ENCODE measurements around the gene PPA2.

Gene PPA2

DNA sequence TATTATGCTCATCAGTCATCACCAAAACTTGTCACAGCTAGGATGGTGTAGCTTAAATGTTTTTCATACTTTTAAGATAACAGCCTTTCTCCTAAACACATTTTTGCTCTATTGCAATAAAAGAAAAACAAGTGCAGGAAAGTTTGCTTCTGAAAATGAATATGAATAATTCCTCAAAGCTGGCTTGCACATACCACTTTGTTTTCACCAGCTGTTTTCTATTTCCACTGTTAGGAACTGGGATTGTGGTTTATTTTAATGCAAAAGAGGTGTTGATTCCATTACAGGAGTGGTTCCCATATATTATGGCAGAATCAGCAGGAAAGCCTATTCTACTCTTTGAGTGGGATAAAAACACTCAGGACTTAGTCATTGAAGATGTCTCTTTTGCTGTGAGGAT lies 145.9 kb downstream of the PPA2 start:
- TF ChIP-seq, protein P1, sequence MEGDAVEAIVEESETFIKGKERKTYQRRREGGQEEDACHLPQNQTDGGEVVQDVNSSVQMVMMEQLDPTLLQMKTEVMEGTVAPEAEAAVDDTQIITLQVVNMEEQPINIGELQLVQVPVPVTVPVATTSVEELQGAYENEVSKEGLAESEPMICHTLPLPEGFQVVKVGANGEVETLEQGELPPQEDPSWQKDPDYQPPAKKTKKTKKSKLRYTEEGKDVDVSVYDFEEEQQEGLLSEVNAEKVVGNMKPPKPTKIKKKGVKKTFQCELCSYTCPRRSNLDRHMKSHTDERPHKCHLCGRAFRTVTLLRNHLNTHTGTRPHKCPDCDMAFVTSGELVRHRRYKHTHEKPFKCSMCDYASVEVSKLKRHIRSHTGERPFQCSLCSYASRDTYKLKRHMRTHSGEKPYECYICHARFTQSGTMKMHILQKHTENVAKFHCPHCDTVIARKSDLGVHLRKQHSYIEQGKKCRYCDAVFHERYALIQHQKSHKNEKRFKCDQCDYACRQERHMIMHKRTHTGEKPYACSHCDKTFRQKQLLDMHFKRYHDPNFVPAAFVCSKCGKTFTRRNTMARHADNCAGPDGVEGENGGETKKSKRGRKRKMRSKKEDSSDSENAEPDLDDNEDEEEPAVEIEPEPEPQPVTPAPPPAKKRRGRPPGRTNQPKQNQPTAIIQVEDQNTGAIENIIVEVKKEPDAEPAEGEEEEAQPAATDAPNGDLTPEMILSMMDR (IDR thresholded peaks at IDR 0.05; ENCODE audit: low read depth, low read length), result no peak
- no peak overlapping the region for H3K4me3 ChIP-seq (ENCODE audit: low read depth, low read length)

- no peak overlapping the region for H3K4me3 ChIP-seq (ENCODE audit: low read depth, low read length)
- TF ChIP-seq, protein P1 (IDR thresholded peaks at IDR 0.05; ENCODE audit: low read depth, low read length), result no peak
Measured at GRCh38 chr4:105327222-105327621, 146.6 kb downstream of the PPA2 start.

Measured in WI38 (cell line).